PFSK-1 (cell line): ENCODE data around the gene RAD9A.

ENCODE experiments used
- POLR2AphosphoS5 ChIP-seq: IDR thresholded peaks from 2 replicates; pipeline ENCODE4 v1.6.1; 2012; ENCODE audit warnings: low read depth, mild to moderate bottlenecking, control low read depth, low read length, moderate library complexity
- SIN3A ChIP-seq: IDR thresholded peaks from 2 replicates; pipeline ENCODE4 v1.6.1; 2012; ENCODE audit warnings: mild to moderate bottlenecking, low read length, moderate library complexity, borderline replicate concordance; ENCODE audit not compliant: insufficient read depth
- TAF1 ChIP-seq: IDR thresholded peaks from 2 replicates; pipeline ENCODE4 v1.6.1; 2012; ENCODE audit warnings: low read length, control low read depth, borderline replicate concordance; ENCODE audit not compliant: insufficient read depth
- TF ChIP-seq, protein P1 (sequence below), 2 experiments: IDR thresholded peaks; 2 replicates each; pipeline versions ENCODE4 v1.6.1 to v1.8.0; 2011 to 2012; ENCODE audit warnings: low read depth in 2 of 2, low read length in 2 of 2, control low read depth in 1 of 2, inconsistent platforms in 1 of 2, mild to moderate bottlenecking in 1 of 2, moderate library complexity in 1 of 2; ENCODE audit not compliant: insufficient read depth in 1 of 2

- no peak for TF ChIP-seq POLR2AphosphoS5
- no peak for TF ChIP-seq TAF1
- TF ChIP-seq, protein P1, sequence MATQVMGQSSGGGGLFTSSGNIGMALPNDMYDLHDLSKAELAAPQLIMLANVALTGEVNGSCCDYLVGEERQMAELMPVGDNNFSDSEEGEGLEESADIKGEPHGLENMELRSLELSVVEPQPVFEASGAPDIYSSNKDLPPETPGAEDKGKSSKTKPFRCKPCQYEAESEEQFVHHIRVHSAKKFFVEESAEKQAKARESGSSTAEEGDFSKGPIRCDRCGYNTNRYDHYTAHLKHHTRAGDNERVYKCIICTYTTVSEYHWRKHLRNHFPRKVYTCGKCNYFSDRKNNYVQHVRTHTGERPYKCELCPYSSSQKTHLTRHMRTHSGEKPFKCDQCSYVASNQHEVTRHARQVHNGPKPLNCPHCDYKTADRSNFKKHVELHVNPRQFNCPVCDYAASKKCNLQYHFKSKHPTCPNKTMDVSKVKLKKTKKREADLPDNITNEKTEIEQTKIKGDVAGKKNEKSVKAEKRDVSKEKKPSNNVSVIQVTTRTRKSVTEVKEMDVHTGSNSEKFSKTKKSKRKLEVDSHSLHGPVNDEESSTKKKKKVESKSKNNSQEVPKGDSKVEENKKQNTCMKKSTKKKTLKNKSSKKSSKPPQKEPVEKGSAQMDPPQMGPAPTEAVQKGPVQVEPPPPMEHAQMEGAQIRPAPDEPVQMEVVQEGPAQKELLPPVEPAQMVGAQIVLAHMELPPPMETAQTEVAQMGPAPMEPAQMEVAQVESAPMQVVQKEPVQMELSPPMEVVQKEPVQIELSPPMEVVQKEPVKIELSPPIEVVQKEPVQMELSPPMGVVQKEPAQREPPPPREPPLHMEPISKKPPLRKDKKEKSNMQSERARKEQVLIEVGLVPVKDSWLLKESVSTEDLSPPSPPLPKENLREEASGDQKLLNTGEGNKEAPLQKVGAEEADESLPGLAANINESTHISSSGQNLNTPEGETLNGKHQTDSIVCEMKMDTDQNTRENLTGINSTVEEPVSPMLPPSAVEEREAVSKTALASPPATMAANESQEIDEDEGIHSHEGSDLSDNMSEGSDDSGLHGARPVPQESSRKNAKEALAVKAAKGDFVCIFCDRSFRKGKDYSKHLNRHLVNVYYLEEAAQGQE (IDR thresholded peaks at IDR 0.05; ENCODE audit: insufficient read depth in 1 of 2, low read depth in 2 of 2, low read length in 2 of 2), result no peak
- TF ChIP-seq SIN3A, result no peak
These were observed 37.4 kb downstream of the RAD9A start for GRCh38 chr11:67429038-67429668.
